Prostate gland (tissue), 2 donors: Measurements from ENCODE around the gene IFI27L2.

ENCODE experiments used
- CTCF ChIP-seq, 4 experiments: fragments of 200-600 bp in 2 of 4; fragments of 450-650 bp in 2 of 4; sonication (generic) in 2 of 4; IDR thresholded peaks; 1 replicate in 3 of 4; 2 replicates in 1 of 4; pipeline ENCODE4 v1.5.1; 2016 to 2019; ENCODE audit warnings: antibody characterized with exemption in 4 of 4, mild to moderate bottlenecking in 2 of 4, moderate library complexity in 2 of 4
- POLR2A ChIP-seq: fragments of 450-650 bp; IDR thresholded peaks from one replicate; pipeline ENCODE4 v1.6.1; 2016; ENCODE audit warnings: antibody characterized with exemption, mild to moderate bottlenecking

GRCh38 chr14:94126800-94127199, 2.6 kb downstream of the IFI27L2 start:
- TF ChIP-seq CTCF (IDR thresholded peaks at IDR 0.05): no peak
- TF ChIP-seq POLR2A: no peak
